Smooth muscle cell of the brain vasculature (primary cell): ENCODE measurements around the gene ADK.

Source experiments
- DNase-seq: peaks from one replicate; pipeline ENCODE4 v3.0.0-alpha.2; 2012; ENCODE audit warnings: low read depth, low spot score

The ADK gene

DNA sequence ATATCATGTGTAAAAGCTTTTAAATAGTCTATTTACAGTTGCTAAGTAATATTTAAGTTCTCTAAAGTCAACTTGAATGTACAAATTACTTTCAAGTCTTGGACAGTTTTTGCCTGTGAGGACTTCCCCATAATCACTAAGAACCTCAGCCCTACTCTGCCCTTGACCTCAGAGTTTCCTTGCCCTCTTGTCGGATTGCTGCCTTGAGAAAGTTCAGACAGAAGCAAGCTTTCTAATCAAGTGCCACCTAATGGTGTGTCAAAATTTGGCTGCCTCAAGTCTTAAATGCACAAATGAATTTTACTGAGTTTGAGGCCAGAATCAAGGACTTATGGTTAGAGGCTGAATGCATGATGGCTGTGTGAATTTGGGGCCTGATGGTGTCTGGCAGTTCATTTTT, 587.0 kb downstream of the ADK start:
- DNase-seq = no peak

- no peak for DNase-seq
Measured at GRCh38 chr10:74738542-74738941, 587.5 kb downstream of the ADK start.

- DNase-seq = no peak
Measured at GRCh38 chr10:74738985-74739567, 588.1 kb downstream of the ADK start.

- no peak for DNase-seq
Measured at GRCh38 chr10:74743401-74743800, 592.4 kb downstream of the ADK start.

GRCh38 chr10:74745449-74745848, 594.4 kb downstream of the ADK start:
- no peak for DNase-seq

DNA sequence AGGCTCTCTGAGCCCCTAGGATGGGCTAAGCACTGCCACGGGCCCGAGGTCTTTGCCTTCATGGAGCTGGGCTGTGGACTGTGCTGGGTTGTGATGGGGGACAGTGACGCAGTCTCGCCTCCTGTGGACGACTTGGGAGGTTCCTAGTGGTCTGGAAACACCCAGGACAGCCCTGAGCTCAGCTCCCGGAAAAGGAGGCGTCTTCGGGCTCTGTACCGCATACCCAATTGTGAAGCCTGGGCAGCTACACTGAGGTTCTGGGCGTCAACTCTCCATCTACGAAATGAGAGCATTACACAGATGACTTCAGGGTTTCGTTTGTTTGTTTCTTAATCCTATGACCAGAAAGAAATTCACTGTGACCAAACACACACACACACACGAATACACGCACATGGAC, 595.8 kb downstream of the ADK start:
- no peak for DNase-seq

DNA sequence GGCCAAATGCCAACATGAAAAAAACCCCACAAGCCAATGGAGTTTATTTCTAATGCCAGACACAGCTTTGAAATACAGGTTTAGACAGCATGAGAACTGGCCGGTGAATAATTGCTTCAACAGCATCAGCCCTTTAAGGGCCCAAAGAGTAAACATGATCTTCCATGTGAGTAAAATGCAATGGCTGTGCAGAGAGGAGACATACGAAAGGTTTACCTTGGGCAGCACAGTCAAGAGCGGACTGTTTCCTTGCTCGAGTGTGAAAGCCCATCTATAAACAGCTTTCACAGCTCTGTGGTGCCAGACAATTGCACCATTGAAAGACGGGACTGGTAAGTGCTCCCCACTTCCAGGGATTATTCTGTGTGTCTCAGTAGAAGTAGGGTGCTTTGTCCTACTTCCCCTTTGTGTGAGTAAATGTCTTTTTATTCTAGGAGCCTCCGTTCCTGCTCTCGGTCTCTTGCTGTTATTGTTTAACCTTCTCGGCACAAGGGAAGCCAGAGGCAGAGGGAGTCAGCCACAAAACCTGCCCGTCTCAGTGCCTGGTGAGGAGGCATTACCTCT, 597.5 kb downstream of the ADK start:
- DNase-seq = no peak

- DNase-seq = no peak
Measured at GRCh38 chr10:74750848-74751274, 599.8 kb downstream of the ADK start.

- no peak for DNase-seq
Measured at GRCh38 chr10:74752371-74753040, 601.5 kb downstream of the ADK start.

DNA sequence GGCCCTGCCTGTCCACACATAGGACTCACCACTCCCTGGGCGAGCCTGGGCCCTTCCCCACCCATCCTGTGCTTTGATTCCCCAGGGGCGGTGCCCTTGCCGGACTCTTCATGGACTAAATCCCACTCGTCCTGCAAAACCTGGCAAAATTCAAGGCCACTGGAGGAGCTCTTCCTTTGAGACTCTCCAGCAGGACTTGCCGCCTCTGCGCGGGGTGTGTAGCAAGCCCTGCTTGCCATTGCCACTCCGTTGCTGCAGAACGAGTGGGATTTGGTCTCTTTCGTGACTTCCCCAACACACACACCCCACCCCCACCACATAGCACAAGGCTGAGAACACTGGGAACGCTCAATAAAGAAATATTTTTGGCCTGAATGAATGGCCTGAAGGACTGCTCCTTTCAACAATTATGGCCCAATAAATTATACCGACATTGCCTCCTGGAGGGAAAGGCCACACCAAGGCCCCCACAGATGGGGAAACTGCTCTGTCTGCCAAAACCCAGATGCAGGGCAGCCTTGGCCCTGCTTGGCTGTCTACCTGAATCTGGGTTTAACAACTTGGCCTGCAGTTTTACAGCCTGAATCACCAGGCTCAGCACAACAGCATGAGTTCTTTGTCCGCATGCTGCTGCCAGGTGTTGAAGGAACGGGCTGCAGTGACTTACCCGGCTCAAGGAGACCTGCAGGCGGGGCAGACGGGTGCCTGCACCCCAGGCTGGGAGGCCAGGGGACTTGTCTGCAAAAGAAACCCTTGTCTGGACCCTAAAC, 602.6 kb downstream of the ADK start:
- no peak for DNase-seq

DNA sequence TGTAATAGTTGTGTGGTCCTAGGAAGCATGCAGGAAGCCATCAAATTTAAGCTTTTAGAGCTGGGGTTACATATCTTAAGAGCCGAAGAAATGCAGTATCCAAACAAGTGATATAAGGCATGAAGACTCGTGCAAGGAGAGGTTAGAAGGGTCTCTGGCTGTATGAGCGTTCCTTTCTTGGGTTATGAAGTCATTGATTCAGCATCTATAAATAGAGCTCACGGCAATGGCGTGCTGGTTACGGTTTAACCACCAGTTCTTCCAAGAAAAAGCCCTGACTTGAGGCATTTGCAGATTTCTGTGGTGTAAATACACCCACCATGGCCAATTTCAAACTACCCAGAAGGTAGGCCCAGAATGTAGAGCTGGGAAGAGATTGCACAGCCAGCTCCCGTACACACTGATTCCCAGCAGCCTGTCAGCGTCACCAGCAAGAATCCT, 603.4 kb downstream of the ADK start:
- DNase-seq = no peak

- DNase-seq = no peak
Measured at GRCh38 chr10:74755273-74755672, 604.3 kb downstream of the ADK start.
